ENCODE measurements around the gene RNF180.

Gene RNF180

GRCh38 chr5:64176301-64176700 is 10.7 kb downstream of the RNF180 start:
- Histone ChIP-seq H3K36me3 (ENCODE audit: control insufficient read depth, insufficient read depth, low read length) (no peaks in the 10 kb centered on the region), H3K4me3 (ENCODE audit: low read length) (no peak overlapping the region), H3K4me1 (ENCODE audit: control insufficient read depth, insufficient read depth, low read length) (no peaks in the 10 kb centered on the region), H3K9me3 (ENCODE audit: control insufficient read depth, insufficient read depth, low read length) (no peaks in the 10 kb centered on the region), H3K27ac (ENCODE audit: low read length) (no peak overlapping the region), H3K27me3 (ENCODE audit: control insufficient read depth, insufficient read depth, low read length) (no peaks in the 10 kb centered on the region)
- WGBS (ENCODE audit: insufficient coverage, insufficient read length), result no CpG with 5 or more reads among the region's 2 CpGs
- DNase-seq (ENCODE audit: low read depth, low spot score), result no peak

GRCh38 chr5:64180661-64181343 is 15.2 kb downstream of the RNF180 start:
- H3K27me3 ChIP-seq (ENCODE audit: control insufficient read depth, insufficient read depth, low read length), result no peaks in the 10 kb centered on the region
- no CpG with 5 or more reads among the region's 8 CpGs for WGBS (ENCODE audit: insufficient coverage, insufficient read length)
- H3K4me3 ChIP-seq (ENCODE audit: low read length), result no peak overlapping the region
- H3K27ac ChIP-seq (ENCODE audit: low read length), result no peak overlapping the region
- no peak for DNase-seq (ENCODE audit: low read depth, low spot score)
- no peaks in the 10 kb centered on the region for H3K36me3 ChIP-seq (ENCODE audit: control insufficient read depth, insufficient read depth, low read length)
- no peaks in the 10 kb centered on the region for H3K4me1 ChIP-seq (ENCODE audit: control insufficient read depth, insufficient read depth, low read length)
- no peaks in the 10 kb centered on the region for H3K9me3 ChIP-seq (ENCODE audit: control insufficient read depth, insufficient read depth, low read length)

GRCh38 chr5:64181440-64181839 is 15.8 kb downstream of the RNF180 start:
- H3K4me1 ChIP-seq (ENCODE audit: control insufficient read depth, insufficient read depth, low read length), result no peaks in the 10 kb centered on the region
- no CpG with 5 or more reads among the region's 2 CpGs for WGBS (ENCODE audit: insufficient coverage, insufficient read length)
- H3K36me3 ChIP-seq (ENCODE audit: control insufficient read depth, insufficient read depth, low read length), result no peaks in the 10 kb centered on the region
- no peaks in the 10 kb centered on the region for H3K27me3 ChIP-seq (ENCODE audit: control insufficient read depth, insufficient read depth, low read length)
- no peak for DNase-seq (ENCODE audit: low read depth, low spot score)
- H3K27ac ChIP-seq (ENCODE audit: low read length), result no peak overlapping the region
- H3K9me3 ChIP-seq (ENCODE audit: control insufficient read depth, insufficient read depth, low read length), result no peaks in the 10 kb centered on the region
- no peak overlapping the region for H3K4me3 ChIP-seq (ENCODE audit: low read length)

DNA sequence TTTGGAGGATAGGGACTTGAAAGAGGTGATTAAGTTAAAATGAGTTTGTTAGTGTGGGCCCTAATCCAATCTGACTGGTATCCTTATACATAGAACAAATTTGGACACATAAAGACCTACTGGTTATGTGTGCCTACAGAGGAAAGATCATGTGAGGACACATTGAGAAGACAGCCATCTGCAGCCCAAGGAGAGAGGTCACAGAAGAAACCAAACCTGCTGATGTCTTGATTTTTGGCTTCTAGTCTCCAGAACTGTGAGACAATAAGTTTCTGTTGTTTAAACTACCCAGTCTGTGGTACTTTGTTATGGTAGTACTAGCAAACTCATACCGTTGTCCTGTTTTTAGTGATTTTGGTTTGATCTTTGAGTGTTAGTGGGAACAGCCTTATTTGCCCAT is 18.3 kb downstream of the RNF180 start:
- Histone ChIP-seq H3K27ac (ENCODE audit: low read length) (no peak overlapping the region), H3K36me3 (ENCODE audit: control insufficient read depth, insufficient read depth, low read length) (no peaks in the 10 kb centered on the region), H3K27me3 (ENCODE audit: control insufficient read depth, insufficient read depth, low read length) (no peaks in the 10 kb centered on the region), H3K9me3 (ENCODE audit: control insufficient read depth, insufficient read depth, low read length) (no peaks in the 10 kb centered on the region), H3K4me1 (ENCODE audit: control insufficient read depth, insufficient read depth, low read length) (no peaks in the 10 kb centered on the region), H3K4me3 (ENCODE audit: low read length) (no peak overlapping the region)
- DNase-seq (ENCODE audit: low read depth, low spot score), result no peak
- no CpG with 5 or more reads among the region's 1 CpG for WGBS (ENCODE audit: insufficient coverage, insufficient read length)

DNA sequence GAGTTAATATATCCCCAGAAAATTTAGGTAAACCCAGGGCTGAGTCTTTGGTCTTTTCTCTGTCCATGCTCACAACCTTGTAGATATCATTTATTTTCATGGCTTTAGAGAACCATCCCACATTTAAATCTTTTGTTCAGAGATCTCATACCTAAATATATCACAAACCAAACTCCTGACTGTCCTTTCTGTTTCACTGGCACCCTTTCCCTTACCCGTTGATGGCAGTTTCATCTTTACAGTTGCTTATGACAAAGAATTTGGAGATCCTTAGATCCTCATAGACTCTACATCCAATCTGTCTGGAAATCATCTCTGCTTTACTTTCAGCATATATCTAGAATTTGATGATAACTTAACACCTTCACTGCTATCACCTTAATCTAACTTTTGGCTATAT is 19.2 kb downstream of the RNF180 start:
- H3K27me3 ChIP-seq (ENCODE audit: control insufficient read depth, insufficient read depth, low read length), result no peaks in the 10 kb centered on the region
- H3K27ac ChIP-seq (ENCODE audit: low read length), result no peak overlapping the region
- WGBS (ENCODE audit: insufficient coverage, insufficient read length), result no CpG with 5 or more reads among the region's 1 CpG
- H3K4me1 ChIP-seq (ENCODE audit: control insufficient read depth, insufficient read depth, low read length), result no peaks in the 10 kb centered on the region
- no peak for DNase-seq (ENCODE audit: low read depth, low spot score)
- no peaks in the 10 kb centered on the region for H3K9me3 ChIP-seq (ENCODE audit: control insufficient read depth, insufficient read depth, low read length)
- no peaks in the 10 kb centered on the region for H3K36me3 ChIP-seq (ENCODE audit: control insufficient read depth, insufficient read depth, low read length)
- H3K4me3 ChIP-seq (ENCODE audit: low read length), result no peak overlapping the region

DNA sequence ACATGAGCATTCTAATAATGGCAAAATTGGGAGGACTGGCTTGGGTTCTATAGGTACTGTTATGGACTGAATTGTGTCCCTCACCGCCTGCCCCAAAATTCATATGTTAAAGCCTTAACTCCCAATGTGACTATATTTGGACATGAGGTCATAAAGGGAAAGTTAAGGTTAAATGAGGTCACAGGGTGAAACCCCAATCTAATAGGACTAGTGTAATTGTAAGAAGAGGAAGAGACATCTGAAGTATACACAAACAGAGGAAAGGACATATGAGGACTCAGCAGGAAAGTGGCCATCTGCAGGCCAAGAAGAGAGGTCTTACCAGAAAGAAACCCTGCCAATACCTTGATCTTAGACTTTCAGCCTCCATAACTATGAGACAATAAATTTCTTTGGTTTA is 23.1 kb downstream of the RNF180 start:
- Histone ChIP-seq H3K4me3 (ENCODE audit: low read length) (no peak overlapping the region), H3K27ac (ENCODE audit: low read length) (no peak overlapping the region), H3K9me3 (ENCODE audit: control insufficient read depth, insufficient read depth, low read length) (no peaks in the 10 kb centered on the region), H3K27me3 (ENCODE audit: control insufficient read depth, insufficient read depth, low read length) (no peaks in the 10 kb centered on the region), H3K36me3 (ENCODE audit: control insufficient read depth, insufficient read depth, low read length) (no peaks in the 10 kb centered on the region), H3K4me1 (ENCODE audit: control insufficient read depth, insufficient read depth, low read length) (no peaks in the 10 kb centered on the region)
- no peak for DNase-seq (ENCODE audit: low read depth, low spot score)
- no CpG with 5 or more reads among the region's 1 CpG for WGBS (ENCODE audit: insufficient coverage, insufficient read length)

DNA sequence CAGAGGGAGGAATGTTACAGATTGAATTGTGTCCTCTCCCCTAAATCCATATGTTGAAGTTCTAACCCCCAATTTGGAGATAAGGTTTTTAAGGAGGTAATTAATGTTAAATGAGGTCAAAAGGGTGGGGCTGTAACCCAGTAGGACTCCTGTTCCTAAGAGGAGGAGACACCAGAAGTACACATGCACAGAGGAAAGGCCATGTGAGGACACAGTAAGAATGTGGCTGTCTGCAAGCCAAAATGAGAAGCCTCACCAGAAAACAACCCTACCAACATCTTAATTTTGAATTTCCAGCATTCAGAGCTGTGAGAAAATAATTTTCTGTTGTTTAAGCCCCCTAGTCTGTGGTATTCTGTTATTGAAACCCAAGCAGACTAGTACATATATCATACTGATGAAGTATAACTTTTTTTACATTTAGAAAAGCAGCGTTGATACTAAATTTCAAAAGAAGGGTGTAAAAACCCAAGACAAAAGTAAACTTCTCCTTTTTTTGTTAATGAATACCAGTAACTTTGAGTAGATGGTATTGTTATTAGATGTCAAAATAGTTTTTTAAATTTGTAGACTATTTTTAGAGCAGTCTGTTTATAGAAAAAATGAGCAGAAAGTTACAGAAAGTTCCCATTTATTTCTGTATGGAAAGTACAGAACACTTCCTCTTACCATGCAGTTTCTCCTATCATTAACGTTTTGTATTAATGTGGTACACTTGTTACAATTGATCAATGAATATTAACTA is 25.1 kb downstream of the RNF180 start:
- no peak overlapping the region for H3K4me3 ChIP-seq (ENCODE audit: low read length)
- DNase-seq (ENCODE audit: low read depth, low spot score), result no peak
- H3K27me3 ChIP-seq (ENCODE audit: control insufficient read depth, insufficient read depth, low read length), result no peaks in the 10 kb centered on the region
- no CpG with 5 or more reads among the region's 2 CpGs for WGBS (ENCODE audit: insufficient coverage, insufficient read length)
- H3K4me1 ChIP-seq (ENCODE audit: control insufficient read depth, insufficient read depth, low read length), result no peaks in the 10 kb centered on the region
- no peaks in the 10 kb centered on the region for H3K36me3 ChIP-seq (ENCODE audit: control insufficient read depth, insufficient read depth, low read length)
- no peak overlapping the region for H3K27ac ChIP-seq (ENCODE audit: low read length)
- H3K9me3 ChIP-seq (ENCODE audit: control insufficient read depth, insufficient read depth, low read length), result no peaks in the 10 kb centered on the region

DNA sequence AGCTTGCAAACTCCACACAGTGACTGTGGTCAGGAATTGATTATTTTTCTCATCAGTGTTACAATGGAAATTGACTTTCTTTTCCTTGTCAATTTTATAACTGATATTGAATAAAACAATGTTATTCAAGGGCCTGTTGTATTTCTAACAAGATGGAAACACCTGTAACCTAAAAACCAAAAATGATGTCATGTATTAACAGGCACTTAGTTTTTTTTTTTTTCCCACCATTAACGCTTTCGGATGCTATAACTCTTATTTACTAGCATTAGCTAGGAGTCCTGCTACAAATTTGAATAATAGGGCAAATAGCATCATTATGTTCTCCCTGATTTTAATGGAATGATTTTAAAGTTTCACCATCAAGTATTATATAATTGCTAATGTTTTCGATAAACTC is 30.3 kb downstream of the RNF180 start:
- H3K27ac ChIP-seq (ENCODE audit: low read length), result no peak overlapping the region
- no peak overlapping the region for H3K4me3 ChIP-seq (ENCODE audit: low read length)
- no peaks in the 10 kb centered on the region for H3K36me3 ChIP-seq (ENCODE audit: control insufficient read depth, insufficient read depth, low read length)
- DNase-seq (ENCODE audit: low read depth, low spot score), result no peak
- H3K9me3 ChIP-seq (ENCODE audit: control insufficient read depth, insufficient read depth, low read length), result no peaks in the 10 kb centered on the region
- H3K4me1 ChIP-seq (ENCODE audit: control insufficient read depth, insufficient read depth, low read length), result no peaks in the 10 kb centered on the region
- no CpG with 5 or more reads among the region's 3 CpGs for WGBS (ENCODE audit: insufficient coverage, insufficient read length)
- H3K27me3 ChIP-seq (ENCODE audit: control insufficient read depth, insufficient read depth, low read length), result no peaks in the 10 kb centered on the region

- DNase-seq (ENCODE audit: low read depth, low spot score), result no peak
- H3K4me1 ChIP-seq (ENCODE audit: control insufficient read depth, insufficient read depth, low read length), result no peaks in the 10 kb centered on the region
- H3K4me3 ChIP-seq (ENCODE audit: low read length), result no peak overlapping the region
- H3K27ac ChIP-seq (ENCODE audit: low read length), result no peak overlapping the region
- no peaks in the 10 kb centered on the region for H3K36me3 ChIP-seq (ENCODE audit: control insufficient read depth, insufficient read depth, low read length)
- H3K27me3 ChIP-seq (ENCODE audit: control insufficient read depth, insufficient read depth, low read length), result no peaks in the 10 kb centered on the region
- H3K9me3 ChIP-seq (ENCODE audit: control insufficient read depth, insufficient read depth, low read length), result no peaks in the 10 kb centered on the region
- no CpG with 5 or more reads among the region's 1 CpG for WGBS (ENCODE audit: insufficient coverage, insufficient read length)
Observed at GRCh38 chr5:64199425-64199824, 33.8 kb downstream of the RNF180 start.

DNA sequence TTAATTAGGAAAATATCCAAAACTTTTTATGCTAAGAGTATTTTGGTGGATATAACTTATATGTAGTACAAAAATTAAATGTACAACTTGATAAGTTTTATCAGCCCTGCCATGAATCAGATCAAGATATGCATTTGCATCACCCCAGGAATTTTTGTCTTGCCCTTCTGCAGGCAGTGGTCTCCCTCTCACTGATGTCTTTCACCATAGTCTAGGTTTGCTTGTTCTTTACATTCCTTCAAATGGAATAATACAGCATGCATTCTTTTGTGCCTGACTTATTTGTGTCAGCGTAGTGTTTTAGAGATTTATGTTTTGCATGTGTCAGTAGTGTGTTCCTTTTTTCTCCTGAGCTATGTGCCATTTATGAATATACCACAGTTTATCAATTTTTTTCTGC is 36.4 kb downstream of the RNF180 start:
- H3K36me3 ChIP-seq (ENCODE audit: control insufficient read depth, insufficient read depth, low read length), result no peaks in the 10 kb centered on the region
- no peak overlapping the region for H3K4me3 ChIP-seq (ENCODE audit: low read length)
- WGBS (ENCODE audit: insufficient coverage, insufficient read length), result no CpG with 5 or more reads among the region's 1 CpG
- no peak overlapping the region for H3K27ac ChIP-seq (ENCODE audit: low read length)
- H3K27me3 ChIP-seq (ENCODE audit: control insufficient read depth, insufficient read depth, low read length), result no peaks in the 10 kb centered on the region
- H3K9me3 ChIP-seq (ENCODE audit: control insufficient read depth, insufficient read depth, low read length), result no peaks in the 10 kb centered on the region
- no peaks in the 10 kb centered on the region for H3K4me1 ChIP-seq (ENCODE audit: control insufficient read depth, insufficient read depth, low read length)
- DNase-seq (ENCODE audit: low read depth, low spot score), result no peak

GRCh38 chr5:64206653-64207052 is 41.0 kb downstream of the RNF180 start:
- H3K4me3 ChIP-seq (ENCODE audit: low read length), result no peak overlapping the region

More at GRCh38 chr5:64206653-64207052, 41.0 kb downstream of the RNF180 start:
- DNase-seq (ENCODE audit: low read depth, low spot score), result no peak
- WGBS (ENCODE audit: insufficient coverage, insufficient read length), result no CpG with 5 or more reads among the region's 2 CpGs
- no peak overlapping the region for H3K27ac ChIP-seq (ENCODE audit: low read length)
- no peaks in the 10 kb centered on the region for H3K4me1 ChIP-seq (ENCODE audit: control insufficient read depth, insufficient read depth, low read length)
- H3K36me3 ChIP-seq (ENCODE audit: control insufficient read depth, insufficient read depth, low read length), result no peaks in the 10 kb centered on the region
- no peaks in the 10 kb centered on the region for H3K27me3 ChIP-seq (ENCODE audit: control insufficient read depth, insufficient read depth, low read length)
- H3K9me3 ChIP-seq (ENCODE audit: control insufficient read depth, insufficient read depth, low read length), result no peaks in the 10 kb centered on the region
